DMS 273 (cell line): ENCODE data around the gene PRMT1.
A peak's percentile ranks its signal among the peaks of the same experiment; 100 is the strongest.

Experiments used
- DNase-seq: peaks from one replicate; lab custom pipeline; 2025; ENCODE audit not compliant: unreplicated experiment; lab: John Stamatoyannopoulos, UW

PRMT1 gene

GRCh38 chr19:49687566-49688316, 10.7 kb downstream of the PRMT1 start:
- DNase-seq = peak; percentile 58

GRCh38 chr19:49688531-49689132, 11.6 kb downstream of the PRMT1 start:
- peak; percentile 46 for DNase-seq

- peak; percentile 73 for DNase-seq
Observed at GRCh38 chr19:49689133-49690078, 12.3 kb downstream of the PRMT1 start, which contains the start of gene ADM5. ADM5 (plus strand) TSS chr19:49689594; CDS start chr19:49689838, 244 bp downstream.

- DNase-seq = peak; percentile 74
Observed at GRCh38 chr19:49690079-49690655, 13.1 kb downstream of the PRMT1 start.

- peak; percentile 93 for DNase-seq
Observed at GRCh38 chr19:49690656-49691242, 13.7 kb downstream of the PRMT1 start, which contains the start of gene CPT1C. CPT1C (plus strand) TSS chr19:49691116; CDS start chr19:49692253, 1,137 bp downstream.

GRCh38 chr19:49691243-49692146, 14.4 kb downstream of the PRMT1 start:
- peak; percentile 84 for DNase-seq

GRCh38 chr19:49692147-49692506, 15.1 kb downstream of the PRMT1 start:
- no peak for DNase-seq

GRCh38 chr19:49696115-49696514, 19.0 kb downstream of the PRMT1 start:
- DNase-seq = no peak

GRCh38 chr19:49696865-49697264, 19.8 kb downstream of the PRMT1 start:
- no peak for DNase-seq

GRCh38 chr19:49699364-49699763, 22.3 kb downstream of the PRMT1 start:
- no peak for DNase-seq

- DNase-seq = no peak
Observed at GRCh38 chr19:49700563-49700962, 23.5 kb downstream of the PRMT1 start.

- DNase-seq = no peak
Observed at GRCh38 chr19:49701271-49701786, 24.3 kb downstream of the PRMT1 start.

GRCh38 chr19:49704888-49705642, 28.0 kb downstream of the PRMT1 start:
- no peak for DNase-seq

GRCh38 chr19:49705919-49706318, 28.8 kb downstream of the PRMT1 start:
- no peak for DNase-seq

GRCh38 chr19:49710372-49710951, 33.4 kb downstream of the PRMT1 start:
- DNase-seq = no peak

GRCh38 chr19:49712397-49712859, 35.4 kb downstream of the PRMT1 start:
- peak; percentile 50 for DNase-seq

GRCh38 chr19:49713236-49713845, 36.3 kb downstream of the PRMT1 start:
- no peak for DNase-seq

GRCh38 chr19:49716154-49716553, 39.1 kb downstream of the PRMT1 start:
- DNase-seq = no peak
